HG03108 (cell line): ENCODE data around the gene VILL.

ENCODE experiments used
- ATAC-seq: cut with Tn5 transposase; IDR thresholded peaks from one replicate; pipeline ENCODE4 v1.9.1; 2021; ENCODE audit warnings: moderate library complexity; ENCODE audit not compliant: unreplicated experiment

Gene VILL

GRCh38 chr3:37999836-38000235, 9.2 kb downstream of the VILL start:
- no peak for ATAC-seq

GRCh38 chr3:38000242-38000916, 9.8 kb downstream of the VILL start:
- ATAC-seq, result no peak

GRCh38 chr3:38000965-38001455, 10.4 kb downstream of the VILL start:
- no peak for ATAC-seq

GRCh38 chr3:38001456-38002081, 11.0 kb downstream of the VILL start:
- no peak for ATAC-seq

- ATAC-seq, result no peak
These were observed 11.8 kb downstream of the VILL start for GRCh38 chr3:38002291-38002876.

- no peak for ATAC-seq
These were observed 12.4 kb downstream of the VILL start for GRCh38 chr3:38002940-38003339.

- ATAC-seq, result no peak
These were observed 12.8 kb downstream of the VILL start for GRCh38 chr3:38003371-38003816.

GRCh38 chr3:38003817-38004414, 13.3 kb downstream of the VILL start:
- no peak for ATAC-seq

GRCh38 chr3:38004415-38005075, 14.0 kb downstream of the VILL start:
- peak; percentile 36 for ATAC-seq

- no peak for ATAC-seq
These were observed 14.8 kb downstream of the VILL start for GRCh38 chr3:38005076-38006020.

- ATAC-seq, result no peak
These were observed 15.4 kb downstream of the VILL start for GRCh38 chr3:38006031-38006430.

- no peak for ATAC-seq
These were observed 15.9 kb downstream of the VILL start for GRCh38 chr3:38006445-38006995.

- ATAC-seq, result no peak
These were observed 17.1 kb downstream of the VILL start for GRCh38 chr3:38007754-38008090.

GRCh38 chr3:38008191-38008701, 17.7 kb downstream of the VILL start:
- no peak for ATAC-seq

- ATAC-seq, result no peak
These were observed 18.5 kb downstream of the VILL start for GRCh38 chr3:38008971-38009580.

GRCh38 chr3:38009807-38010591, 19.4 kb downstream of the VILL start:
- ATAC-seq, result no peak

- no peak for ATAC-seq
These were observed 20.5 kb downstream of the VILL start for GRCh38 chr3:38011111-38011510.

- ATAC-seq, result no peak
These were observed 24.9 kb downstream of the VILL start for GRCh38 chr3:38015485-38015884.

GRCh38 chr3:38015984-38016383, 25.4 kb downstream of the VILL start:
- no peak for ATAC-seq
